SH-SY5Y (cell line): ENCODE results near the gene CD44.

ENCODE experiments used
- GATA2 ChIP-seq: IDR thresholded peaks from 2 replicates; pipeline ENCODE4 v1.6.1; 2011; ENCODE audit warnings: mild to moderate bottlenecking, low read depth, low read length
- GATA3 ChIP-seq: IDR thresholded peaks from 2 replicates; pipeline ENCODE4 v1.6.1; 2011; ENCODE audit warnings: low read depth, mild to moderate bottlenecking, low read length, moderate library complexity

DNA sequence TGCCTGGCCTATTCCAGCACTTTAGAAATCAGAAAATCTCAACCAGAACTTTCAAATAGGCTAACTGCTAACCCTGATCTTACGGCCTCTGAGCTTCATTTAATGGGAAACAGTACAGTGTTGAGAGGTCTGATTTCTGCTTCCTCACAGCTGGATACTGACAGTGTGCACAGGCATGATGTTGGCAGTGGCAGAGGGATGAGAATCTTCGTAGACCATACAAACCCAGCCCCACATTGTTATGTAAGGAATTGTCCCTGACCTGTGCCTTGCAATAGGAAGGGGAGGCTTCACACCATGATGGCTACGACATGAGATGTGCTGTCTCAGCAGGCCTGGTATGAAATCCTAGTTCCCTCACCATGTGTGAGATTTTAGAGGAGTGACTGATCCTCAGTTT is 49.0 kb downstream of the CD44 start:
- TF ChIP-seq GATA3, result no peak
- no peak for TF ChIP-seq GATA2
